Amniotic stem cell (primary cell): ENCODE data around the gene CEND1.

Experiments used
- DNase-seq: peaks from one replicate; lab custom pipeline; 2025; lab: John Stamatoyannopoulos, UW

The CEND1 gene

DNA sequence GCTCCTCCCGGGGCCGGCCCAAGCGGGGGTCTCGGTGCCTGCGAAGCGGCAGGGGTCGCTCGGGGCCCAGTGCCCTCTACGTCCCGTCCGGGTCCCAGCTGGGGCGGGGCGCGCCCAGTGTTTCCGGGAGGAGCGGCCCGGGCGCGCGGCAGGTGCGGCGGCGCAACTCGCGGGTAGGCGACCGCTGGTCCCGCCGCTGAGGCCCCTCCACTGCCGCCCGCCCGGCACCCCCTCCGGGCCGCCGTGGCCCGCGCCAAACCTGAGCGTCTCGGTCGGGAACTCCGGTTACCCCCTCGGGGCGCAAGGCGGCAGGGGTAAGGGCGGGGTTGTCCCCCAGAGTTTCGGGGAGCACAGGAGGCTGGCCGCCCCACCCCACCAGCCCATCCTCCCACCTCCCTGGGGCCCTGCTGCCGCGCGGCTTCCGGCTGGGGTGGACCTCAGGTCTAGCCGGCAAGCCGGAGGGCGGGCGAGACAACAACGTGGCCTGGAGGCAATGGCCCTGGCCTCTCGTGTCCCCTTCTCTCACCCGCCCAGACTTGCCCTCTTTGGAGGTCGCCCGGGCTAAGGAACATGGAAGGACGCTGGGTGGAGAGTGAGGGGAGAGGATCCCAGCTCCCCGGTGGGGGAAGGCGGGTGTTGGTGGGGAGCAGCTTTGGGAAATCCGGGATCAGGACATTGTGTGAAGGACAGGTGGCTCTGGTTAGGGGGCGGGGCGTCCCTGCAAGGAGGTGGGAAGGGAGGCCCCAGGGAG lies 37.4 kb upstream of the CEND1 start:
- DNase-seq: no peak

DNA sequence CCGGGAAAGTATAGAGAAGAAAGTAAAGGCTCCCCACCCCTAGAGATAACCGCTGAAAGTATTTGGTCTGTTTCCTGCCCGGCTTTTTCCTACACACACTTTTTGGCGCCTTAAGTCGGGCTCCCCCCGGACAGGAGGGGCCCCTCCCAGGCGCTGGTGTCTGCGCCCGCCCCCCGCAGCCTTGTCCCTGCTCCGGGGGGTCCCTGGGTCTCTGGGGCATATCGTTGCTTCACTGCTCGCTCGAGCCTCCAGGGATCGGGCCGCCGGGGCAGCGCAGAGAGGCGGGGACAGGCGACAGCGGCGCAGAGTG lies 36.9 kb upstream of the CEND1 start:
- no peak for DNase-seq

DNA sequence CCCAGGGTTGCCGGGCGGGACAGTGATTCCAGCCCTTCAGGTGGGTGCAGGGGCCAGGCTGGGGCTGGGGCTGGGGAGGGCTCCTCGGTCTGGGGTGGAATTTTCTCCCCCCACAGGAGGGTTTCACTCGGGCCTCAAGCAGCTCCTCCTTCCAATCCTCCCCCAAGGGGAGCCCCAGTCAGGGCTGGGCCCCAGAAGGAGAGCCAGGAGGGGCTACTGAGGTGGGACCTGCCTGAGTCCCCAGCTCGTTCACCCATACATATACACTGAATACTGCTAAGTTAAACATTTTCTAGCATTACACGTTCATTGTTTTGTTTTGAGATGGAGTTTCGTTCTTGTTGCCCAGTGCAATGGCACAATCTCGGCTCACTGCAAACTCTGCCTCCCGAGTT lies 36.3 kb upstream of the CEND1 start:
- DNase-seq: no peak

DNA sequence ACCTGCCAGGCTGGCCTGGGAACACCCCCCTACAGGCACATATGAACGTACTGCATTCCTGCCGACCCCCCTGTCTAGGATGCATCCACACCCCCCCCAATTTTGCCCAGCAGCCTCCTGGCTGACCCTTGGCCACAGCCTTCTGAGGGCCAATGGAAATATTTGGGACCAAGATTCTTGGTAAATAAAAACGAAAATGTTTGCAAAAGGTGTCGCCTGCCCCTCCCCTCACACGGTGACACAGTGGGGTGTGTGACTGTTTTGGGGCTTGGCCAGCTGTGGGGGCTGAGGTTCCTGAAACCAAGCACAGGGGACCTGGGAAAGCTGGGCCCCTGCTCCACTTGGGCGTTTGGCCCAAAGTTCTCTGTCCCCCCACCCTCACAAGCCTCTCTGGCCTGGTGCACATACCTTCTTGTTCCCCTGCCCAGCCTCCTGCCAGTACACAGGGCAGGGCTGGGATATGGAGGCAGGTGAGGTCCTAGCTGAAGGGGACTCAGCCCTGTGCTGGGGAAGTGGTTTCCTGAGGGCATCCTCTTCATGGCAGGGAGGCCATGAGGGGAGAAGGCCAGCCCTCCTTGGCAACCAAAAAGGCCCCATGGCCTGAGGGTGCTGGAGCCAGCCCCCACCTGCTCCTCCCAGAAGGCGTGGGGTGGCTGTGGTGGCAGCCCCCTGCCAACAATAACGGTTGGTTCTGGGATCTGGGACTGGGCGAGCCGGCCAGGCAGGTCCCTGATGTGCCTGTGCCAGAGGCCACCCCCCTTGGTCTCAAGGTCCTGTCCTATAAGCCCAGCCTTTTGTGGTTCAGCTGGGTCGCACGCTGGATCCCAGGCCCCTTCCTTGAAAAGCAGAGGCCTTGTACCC lies 35.7 kb upstream of the CEND1 start:
- no peak for DNase-seq

DNA sequence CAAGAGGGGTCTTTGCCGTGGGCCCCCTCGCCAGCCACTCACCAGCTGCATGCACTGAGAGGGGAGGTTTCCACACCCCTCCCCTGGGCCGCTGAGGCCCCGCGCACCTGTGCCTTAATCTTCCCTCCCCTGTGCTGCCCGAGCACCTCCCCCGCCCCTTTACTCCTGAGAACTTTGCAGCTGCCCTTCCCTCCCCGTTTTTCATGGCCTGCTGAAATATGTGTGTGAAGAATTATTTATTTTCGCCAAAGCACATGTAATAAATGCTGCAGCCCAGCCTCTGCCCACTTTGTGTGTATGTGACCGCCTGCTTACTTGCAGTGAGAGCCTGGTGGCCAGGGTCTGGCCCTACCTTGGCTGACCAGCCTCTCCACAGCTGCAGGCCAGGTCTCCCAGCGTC lies 35.1 kb upstream of the CEND1 start:
- no peak for DNase-seq

DNA sequence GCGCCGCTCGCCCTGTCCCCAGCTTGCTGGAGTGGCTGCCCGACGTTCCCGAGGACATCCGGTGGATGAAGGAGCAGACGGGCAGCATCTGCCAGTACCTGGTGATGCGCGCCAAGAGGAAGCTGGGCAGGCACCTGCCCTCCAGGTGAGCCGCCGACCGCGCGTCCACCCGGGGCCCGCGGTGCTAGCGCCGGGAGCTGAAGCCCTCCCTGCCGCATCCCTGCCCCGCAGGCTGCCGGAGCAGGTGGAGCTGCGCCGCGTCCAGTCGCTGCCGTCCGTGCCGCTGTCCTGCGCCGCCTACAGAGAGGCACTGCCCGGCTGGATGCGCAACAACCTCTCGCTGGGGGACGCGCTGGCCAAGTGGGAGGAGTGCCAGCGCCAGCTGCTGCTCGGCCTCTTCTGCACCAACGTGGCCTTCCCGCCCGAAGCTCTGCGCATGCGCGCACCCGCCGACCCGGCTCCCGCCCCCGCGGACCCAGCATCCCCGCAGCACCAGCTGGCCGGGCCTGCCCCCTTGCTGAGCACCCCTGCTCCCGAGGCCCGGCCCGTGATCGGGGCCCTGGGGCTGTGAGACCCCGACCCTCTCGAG lies 34.5 kb upstream of the CEND1 start:
- DNase-seq: no peak

DNA sequence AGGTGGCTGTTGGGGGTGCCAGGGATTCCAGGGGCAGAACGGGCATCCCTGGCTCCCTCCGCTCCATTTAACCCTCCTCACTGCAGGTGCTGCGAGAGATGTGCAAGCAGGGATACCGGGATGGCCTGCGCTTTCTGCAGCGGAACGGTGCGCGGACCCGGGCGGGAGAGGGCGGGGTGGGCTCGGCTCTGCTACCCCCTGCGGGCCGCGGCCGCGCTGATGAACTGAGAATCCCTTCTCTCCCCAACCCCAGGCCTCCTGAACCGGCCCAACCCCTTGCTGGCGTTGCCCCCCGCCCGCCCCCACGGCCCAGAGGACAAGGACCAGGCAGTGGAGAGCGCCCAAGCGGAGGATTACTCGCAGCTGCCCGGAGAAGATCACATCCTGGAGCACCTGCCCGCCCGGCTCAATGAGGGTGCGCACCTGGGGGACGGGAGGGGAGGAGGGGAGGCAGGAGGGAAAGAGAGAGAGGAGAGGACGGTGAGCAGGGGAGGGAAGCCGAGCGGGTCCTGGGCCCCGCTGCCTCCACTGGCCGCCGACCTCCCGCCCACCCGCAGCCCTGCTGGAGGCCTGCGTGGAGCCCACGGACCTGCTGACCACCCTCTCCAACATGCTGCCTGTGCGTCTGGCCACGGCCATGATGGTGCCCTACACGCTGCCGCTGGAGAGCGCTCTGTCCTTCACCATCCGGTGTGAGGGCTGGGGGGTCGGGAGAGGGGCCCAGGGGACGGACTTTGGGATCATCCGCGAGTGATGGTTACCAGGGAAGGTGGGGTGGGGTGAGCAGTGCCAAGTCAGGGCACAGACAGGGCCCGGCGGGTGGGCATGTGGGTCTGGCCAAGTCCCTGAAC lies 33.8 kb upstream of the CEND1 start:
- DNase-seq: no peak

DNA sequence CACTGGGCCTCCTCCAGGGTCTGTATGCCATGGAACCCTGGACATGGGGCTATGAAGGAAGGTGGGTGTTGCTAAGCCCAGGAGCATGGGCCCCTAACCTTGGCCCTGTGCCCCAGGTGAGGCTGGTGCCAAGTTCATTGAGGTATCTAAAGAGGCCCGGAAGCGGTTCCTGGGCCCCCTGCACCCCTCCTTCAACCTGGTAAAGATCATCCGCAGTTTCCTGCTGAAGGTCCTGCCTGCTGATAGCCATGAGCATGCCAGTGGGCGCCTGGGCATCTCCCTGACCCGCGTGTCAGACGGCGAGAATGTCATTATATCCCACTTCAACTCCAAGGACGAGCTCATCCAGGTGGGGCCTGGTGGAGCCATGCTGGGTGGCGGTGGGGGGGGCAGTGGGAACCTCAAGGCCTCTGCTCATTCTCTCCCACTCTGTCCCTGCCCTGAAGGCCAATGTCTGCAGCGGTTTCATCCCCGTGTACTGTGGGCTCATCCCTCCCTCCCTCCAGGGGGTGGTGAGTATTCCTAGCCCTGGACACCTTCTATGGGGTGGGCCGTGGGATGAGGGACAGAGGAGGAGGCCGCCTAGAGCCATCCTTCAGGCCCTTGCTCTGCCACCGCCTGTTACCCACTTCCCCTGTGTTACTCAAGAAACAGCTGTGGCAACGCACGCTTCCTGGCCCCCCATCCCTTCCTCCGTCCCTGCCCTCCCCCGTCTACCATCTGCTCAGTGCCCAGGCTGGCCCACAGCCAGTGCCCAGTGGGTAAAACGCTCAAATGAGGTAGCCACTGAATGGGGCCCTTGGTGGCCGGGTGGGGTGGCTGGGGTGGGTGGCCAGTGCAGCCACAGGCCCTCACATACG lies 31.9 kb upstream of the CEND1 start:
- DNase-seq: no peak

DNA sequence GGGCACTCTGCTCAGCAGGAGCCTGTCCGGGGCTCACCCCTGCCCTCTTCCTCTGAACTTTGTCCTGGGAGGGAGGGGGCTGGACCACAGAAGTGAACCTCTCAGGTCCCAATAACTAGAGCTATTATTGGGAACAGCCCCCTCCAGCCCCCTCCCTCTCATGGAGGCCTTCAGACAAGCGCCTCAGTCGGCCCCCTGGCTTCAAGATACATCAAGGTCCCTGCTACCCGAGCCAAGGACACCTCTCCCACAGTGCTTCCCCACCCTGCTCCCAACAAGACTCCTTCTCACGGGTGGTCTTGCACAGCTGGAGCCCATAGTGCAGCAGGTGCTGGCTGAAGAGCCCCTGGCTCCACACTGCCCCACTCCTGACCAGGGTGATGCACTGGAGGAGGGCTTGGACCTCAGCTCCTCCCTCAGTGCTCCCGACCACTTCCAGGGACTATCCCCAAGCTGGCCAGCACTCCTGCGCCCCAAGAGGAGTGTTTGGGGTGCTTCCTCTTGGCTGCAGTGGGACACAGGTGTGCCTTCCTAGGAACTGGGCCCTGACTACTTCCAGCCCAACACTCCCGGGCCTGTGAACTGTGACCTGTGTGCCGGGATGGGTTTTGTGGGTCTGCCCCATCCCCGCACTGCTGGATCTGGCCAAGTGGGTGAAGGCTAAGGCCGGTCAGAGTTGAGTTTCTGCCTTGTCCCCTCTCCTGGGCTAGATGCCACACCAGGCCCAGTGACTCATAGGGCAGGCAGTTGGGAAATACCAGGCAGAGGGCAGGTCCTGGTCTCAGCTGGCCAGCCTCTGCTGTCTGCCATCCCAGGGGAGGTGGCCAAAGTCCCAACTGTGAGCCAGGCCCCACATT lies 31.0 kb upstream of the CEND1 start:
- peak; percentile 32 for DNase-seq

DNA sequence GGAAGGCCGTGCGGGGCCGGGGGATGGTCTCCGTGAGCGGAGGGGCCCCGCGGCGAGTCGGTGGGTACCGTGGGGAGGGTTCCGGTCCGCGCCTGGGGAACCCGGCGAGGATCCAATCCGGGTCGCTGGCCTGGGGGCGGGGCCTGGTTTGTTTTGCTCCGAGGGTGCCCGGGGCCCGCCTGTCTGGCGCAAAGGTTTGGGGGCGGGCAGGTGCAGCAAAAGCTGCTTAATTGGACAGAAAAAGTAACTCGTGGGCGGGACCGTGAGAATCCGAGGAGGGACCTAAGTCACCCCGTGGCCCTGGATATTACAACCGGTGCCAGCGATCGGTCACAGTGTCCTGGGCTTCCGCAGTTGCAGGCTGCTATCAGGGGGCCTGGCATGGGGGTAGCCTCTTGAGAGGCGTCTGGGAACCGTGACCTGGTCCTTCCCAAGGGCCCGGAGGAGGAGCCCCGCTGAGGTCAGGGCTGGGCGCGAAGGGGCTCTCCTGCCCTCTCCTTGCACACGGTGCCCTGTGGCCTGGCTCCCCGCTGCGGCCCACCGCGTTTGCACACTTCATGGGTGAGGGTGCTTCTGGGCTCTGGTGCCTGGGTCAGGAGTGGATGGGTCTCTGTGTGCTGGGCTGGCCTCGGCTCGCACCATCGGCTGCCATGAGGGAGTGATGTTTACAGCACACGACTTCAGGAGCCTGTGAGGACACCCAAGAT lies 30.2 kb upstream of the CEND1 start:
- peak; percentile 29 for DNase-seq

DNA sequence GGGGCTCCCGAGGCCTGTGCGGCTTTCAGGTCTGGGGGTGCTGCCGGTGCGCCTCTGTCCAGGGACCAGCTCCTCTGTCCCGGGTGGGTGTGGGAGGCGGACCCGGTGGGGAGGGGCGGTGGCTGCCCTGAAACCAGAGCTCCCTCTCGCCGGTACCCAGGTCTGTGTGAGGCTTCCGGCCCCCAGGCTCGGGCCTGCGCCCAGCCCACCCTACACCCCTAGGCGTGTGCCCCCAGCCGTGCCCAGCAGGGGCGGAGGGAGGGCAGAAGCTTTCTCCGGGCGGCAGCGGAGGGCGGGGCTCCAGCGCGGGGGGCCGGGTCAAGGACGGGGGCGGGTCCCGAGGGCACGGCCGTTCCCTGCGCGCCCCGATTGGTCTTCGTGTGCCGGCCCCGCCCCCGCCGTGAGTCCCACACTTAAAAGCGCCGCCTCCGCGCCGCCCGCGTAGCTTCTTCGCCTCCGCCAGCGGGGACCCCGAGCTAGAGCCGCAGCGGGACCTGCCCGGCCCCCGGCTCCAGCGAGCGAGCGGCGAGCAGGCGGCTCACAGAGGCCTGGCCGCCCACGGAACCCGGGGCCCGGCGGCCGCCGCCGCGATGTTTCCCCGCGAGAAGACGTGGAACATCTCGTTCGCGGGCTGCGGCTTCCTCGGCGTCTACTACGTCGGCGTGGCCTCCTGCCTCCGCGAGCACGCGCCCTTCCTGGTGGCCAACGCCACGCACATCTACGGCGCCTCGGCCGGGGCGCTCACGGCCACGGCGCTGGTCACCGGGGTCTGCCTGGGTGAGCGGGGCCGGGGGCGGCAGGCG lies 29.4 kb upstream of the CEND1 start:
- peak; percentile 66 for DNase-seq

DNA sequence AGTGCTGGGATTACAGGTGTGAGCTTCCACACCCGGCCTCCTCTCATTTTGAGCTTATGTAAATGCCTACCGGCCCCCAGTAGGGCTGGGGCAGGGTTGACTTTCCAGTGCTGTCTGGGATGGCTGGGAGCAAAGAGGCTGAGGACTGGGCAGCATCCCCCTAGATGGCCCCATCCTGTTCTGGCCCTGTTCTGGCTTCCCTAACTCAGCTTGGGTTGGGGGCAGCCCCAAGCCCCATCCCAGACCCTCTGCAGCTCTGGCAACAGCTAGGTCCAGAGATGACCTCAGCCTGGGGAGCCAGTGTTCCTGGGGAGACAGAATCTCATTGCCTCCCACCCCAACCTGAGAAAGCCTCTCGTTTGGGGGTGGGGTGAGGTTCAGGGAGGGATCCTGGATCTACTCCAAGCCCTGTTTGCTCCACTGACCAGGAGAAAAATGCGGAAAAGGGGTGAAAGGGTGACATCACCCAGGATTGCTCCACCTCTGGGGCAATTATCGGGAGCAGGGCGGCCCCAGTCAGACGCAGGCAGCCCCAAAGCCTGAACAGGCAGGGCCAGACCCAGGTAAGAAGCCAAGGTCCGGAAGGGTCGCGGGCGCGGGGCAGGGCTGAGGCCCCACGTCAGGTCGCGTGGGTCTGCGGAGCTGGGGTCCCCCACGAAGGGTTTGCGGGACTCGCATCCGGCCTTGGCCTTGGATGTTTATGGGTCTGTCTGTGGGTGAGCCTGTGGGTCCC lies 28.7 kb upstream of the CEND1 start, which contains the start of gene PNPLA2:
TSS of gene PNPLA2 (plus strand) at position 519 of the 733 bp plus-strand sequence. CDS start 805 bp downstream, outside the sequence.
- DNase-seq: no peak

DNA sequence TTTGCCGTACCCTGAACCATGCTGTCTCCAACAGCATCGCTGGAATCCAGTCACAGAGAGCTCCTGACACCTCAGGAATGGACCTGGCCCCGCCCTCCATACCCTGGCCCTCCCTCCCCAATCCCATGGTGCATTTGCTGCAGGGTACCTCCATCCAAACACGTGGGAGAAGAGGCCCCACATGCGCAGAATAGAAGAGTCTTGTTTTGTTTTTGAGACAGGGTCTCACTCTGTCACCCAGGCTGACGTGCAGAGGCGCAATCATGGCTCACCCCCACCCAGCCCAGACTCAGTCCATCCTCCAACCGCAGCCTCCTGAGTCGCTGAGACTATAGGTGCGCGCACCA lies 26.5 kb upstream of the CEND1 start:
- DNase-seq: no peak

DNA sequence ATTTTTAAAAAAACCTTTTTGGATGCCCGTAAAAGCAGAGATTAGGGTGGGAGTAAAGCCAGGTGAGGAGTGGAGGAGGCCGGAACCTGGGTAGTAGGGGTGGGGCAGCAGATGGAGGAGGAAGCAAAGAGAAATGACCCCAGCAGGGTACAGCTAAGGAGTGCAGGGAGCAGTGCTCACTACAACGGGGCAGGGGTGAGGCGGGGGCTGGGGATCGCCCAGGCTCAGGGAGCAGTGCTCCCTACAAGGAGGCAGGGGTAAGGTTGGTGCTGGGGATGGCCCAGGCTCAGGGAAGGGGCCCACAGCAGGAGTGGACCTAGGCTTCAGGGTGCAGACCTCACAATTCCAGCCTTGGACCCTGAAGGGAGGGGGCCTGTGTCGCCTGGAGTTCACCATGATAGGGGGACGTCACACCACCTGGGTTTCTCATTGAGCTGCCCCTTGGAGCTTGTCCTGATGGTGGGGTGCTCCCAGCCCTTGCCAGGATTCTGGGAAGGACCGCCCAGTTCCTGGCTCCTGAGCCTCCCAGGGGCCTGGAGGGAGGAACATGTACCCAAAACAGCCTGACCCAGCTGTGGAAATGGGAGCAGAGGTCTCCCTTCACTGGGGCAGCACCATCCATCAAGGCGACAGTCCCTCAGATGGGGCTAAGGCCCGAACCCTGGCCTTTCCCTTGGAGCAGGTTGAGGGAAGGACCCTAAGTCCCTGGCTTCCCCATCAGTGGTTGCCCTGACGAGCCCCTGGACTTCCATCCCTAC lies 26.0 kb upstream of the CEND1 start:
- DNase-seq: no peak

DNA sequence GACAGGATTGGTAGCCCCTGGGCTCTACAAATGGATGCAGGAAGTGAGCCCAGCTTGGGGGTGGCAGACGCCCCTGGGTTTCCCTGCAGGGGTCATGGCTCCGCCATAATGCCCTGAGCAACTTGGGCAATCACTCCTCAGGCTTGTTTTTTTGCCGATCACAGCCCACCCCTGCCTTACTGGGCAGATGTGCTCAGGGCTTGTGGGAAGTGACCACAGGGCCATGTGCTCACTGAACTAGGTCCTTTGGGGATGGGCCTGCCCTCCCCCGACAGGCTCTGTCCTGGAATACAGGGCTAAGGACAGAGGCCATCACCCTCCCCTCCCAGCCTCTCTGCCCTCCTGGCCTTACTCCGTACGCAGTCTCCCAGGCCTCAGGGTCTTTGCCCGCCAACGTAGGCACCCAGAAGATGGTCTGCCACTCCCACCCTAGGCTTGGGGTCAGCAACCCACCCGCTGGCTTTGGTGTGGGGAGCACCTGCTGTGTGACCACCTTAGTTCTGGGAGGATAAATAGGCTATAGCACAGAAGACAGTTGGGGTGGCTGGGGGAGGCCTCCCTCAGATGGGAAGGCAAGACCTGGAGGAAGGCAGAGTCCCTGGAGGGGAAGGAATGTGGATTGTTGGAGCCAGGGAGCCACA lies 23.7 kb upstream of the CEND1 start:
- no peak for DNase-seq

DNA sequence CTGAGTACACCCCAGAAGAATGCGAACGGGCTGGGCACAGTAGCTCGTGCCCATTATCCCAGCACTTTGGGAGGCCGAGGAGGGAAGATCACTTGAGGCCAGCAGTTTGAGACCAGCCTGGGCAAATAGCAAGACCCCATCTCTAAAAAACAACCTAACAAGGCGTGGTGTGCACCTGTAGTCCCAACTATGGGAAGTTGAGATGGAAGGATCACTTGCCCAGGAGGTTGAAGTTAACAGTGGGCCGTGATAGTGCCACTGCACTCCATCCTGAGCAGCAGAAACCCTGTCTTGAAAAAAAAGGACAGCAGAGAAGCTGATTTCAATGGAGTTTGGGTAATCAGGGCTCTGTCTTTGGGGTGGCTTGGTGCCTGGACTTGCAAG lies 23.2 kb upstream of the CEND1 start:
- DNase-seq: no peak

DNA sequence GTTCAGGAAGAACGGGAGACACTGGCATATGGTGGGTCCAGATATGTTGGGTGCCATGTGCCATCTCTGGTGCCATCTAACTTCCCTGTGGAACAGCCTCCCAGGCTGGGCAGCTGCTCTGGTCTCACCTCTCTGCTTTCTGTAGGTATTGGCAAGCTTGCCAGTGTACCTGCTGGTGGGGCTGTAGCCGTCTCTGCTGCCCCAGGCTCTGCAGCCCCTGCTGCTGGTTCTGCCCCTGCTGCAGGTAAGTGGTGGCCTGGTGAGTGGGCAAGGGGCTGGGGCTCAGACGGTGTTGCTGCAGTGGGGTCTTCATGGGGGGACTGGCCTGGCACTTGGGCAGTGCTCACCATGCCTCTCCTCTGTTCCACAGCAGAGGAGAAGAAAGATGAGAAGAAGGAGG lies 22.5 kb upstream of the CEND1 start:
- DNase-seq: no peak
